Measurements from ENCODE around the gene SLC2A6. TPM values are rescaled to one million over a fixed set of nuclear protein-coding genes. Genes with fewer than 3 reads are reported as not detected.

Gene SLC2A6
- total RNA-seq, 4 donors from 2014 or later, result 1.0 to 5.1 (median 3.0) TPM

GRCh38 chr9:133487331-133487725 is 8.4 kb upstream of the SLC2A6 start:
- TF ChIP-seq CTCF (IDR thresholded peaks at IDR 0.05; ENCODE audit: low read depth), result no peak

- TF ChIP-seq CTCF (IDR thresholded peaks at IDR 0.05; ENCODE audit: low read depth), result no peak
These were observed 6.8 kb upstream of the SLC2A6 start for GRCh38 chr9:133485531-133486260.

- TF ChIP-seq CTCF (IDR thresholded peaks at IDR 0.05; ENCODE audit: low read depth), result no peak
These were observed 6.0 kb upstream of the SLC2A6 start for GRCh38 chr9:133484671-133485437.

- no peak for TF ChIP-seq CTCF (IDR thresholded peaks at IDR 0.05; ENCODE audit: low read depth)
These were observed 4.7 kb upstream of the SLC2A6 start for GRCh38 chr9:133483611-133484010.

GRCh38 chr9:133477992-133478850 is 678 bp downstream of the SLC2A6 start:
- TF ChIP-seq CTCF (IDR thresholded peaks at IDR 0.05; ENCODE audit: low read depth), result no peak

GRCh38 chr9:133477461-133477860 is 1.4 kb downstream of the SLC2A6 start:
- TF ChIP-seq CTCF (IDR thresholded peaks at IDR 0.05; ENCODE audit: low read depth), result no peak

- TF ChIP-seq CTCF (IDR thresholded peaks at IDR 0.05; ENCODE audit: low read depth), result no peak
These were observed 2.0 kb downstream of the SLC2A6 start for GRCh38 chr9:133476941-133477340.

Data from subcutaneous adipose tissue (tissue), 4 donors.